GM23248 (cell line): ENCODE measurements around the gene SYT4. TPM values are rescaled to one million over a fixed set of nuclear protein-coding genes. Genes with fewer than 3 reads are reported as not detected.

Source experiments
- DNase-seq: peaks from one replicate; pipeline ENCODE4 v3.0.0-alpha.2; 2015
- H2AFZ ChIP-seq: fragments of 200-600 bp; sonication (generic); 2 replicates; pipeline ENCODE4 v1.6.1; 2016; ENCODE audit warnings: antibody characterized with exemption
- H3F3A ChIP-seq: fragments of 200-600 bp; sonication (generic); 2 replicates; pipeline ENCODE4 v1.6.1; 2016; ENCODE audit warnings: mild to moderate bottlenecking, antibody characterized with exemption, mixed run types; ENCODE audit not compliant: insufficient read depth
- H3K27ac ChIP-seq: fragments of 200-600 bp; sonication (generic); 2 replicates; pipeline ENCODE4 v1.5.1; 2016; ENCODE audit warnings: mild to moderate bottlenecking
- H3K27me3 ChIP-seq: fragments of 200-600 bp; sonication (generic); replicated peaks from 2 replicates; pipeline ENCODE4 v1.6.1; 2016; ENCODE audit warnings: mild to moderate bottlenecking; ENCODE audit not compliant: insufficient read depth
- H3K36me3 ChIP-seq: fragments of 200-600 bp; sonication (generic); 2 replicates; pipeline ENCODE4 v1.6.1; 2016; ENCODE audit warnings: low read depth, mild to moderate bottlenecking
- H3K4me1 ChIP-seq: fragments of 200-600 bp; sonication (generic); 2 replicates; pipeline ENCODE4 v1.6.1; 2016; ENCODE audit warnings: mild to moderate bottlenecking; ENCODE audit not compliant: insufficient read depth
- H3K4me2 ChIP-seq: fragments of 200-600 bp; sonication (generic); one replicate; pipeline ENCODE4 v1.6.1; 2016; ENCODE audit warnings: mild to moderate bottlenecking; ENCODE audit not compliant: unreplicated experiment
- H3K4me3 ChIP-seq: fragments of 200-600 bp; sonication (generic); 2 replicates; pipeline ENCODE4 v1.5.1; 2016; ENCODE audit warnings: mild to moderate bottlenecking
- H3K79me2 ChIP-seq: fragments of 200-600 bp; sonication (generic); 2 replicates; pipeline ENCODE4 v1.6.1; 2016; ENCODE audit warnings: mild to moderate bottlenecking; ENCODE audit not compliant: insufficient read depth
- H3K9ac ChIP-seq: fragments of 200-600 bp; sonication (generic); 2 replicates; pipeline ENCODE4 v1.6.1; 2016; ENCODE audit warnings: mild to moderate bottlenecking
- H3K9me2 ChIP-seq: fragments of 200-600 bp; sonication (generic); 2 replicates; pipeline ENCODE4 v1.6.1; 2016; ENCODE audit warnings: mixed run types, mild to moderate bottlenecking, moderate library complexity; ENCODE audit not compliant: insufficient read depth
- H3K9me3 ChIP-seq: fragments of 200-600 bp; sonication (generic); one replicate; pipeline ENCODE4 v1.6.1; 2017; ENCODE audit warnings: low read depth
- H4K20me1 ChIP-seq: fragments of 200-600 bp; sonication (generic); 2 replicates; pipeline ENCODE4 v1.6.0; 2016; ENCODE audit not compliant: insufficient read depth
- EZH2 ChIP-seq: fragments of 200-600 bp; sonication (generic); IDR thresholded peaks from 2 replicates; pipeline ENCODE4 v1.6.1; 2018; ENCODE audit warnings: antibody characterized with exemption, mild to moderate bottlenecking; ENCODE audit not compliant: insufficient read depth, poor library complexity, severe bottlenecking
- EZH2phosphoT487 ChIP-seq: fragments of 200-600 bp; sonication (generic); IDR thresholded peaks from 2 replicates; pipeline ENCODE4 v1.6.1; 2018; ENCODE audit warnings: antibody characterized with exemption, moderate library complexity, mild to moderate bottlenecking, low read depth; ENCODE audit not compliant: insufficient read depth
- WGBS, 2 experiments: methylation state at CpG; one replicate each; pipeline ENCODE4 v1.1.6; 2015 to 2017; ENCODE audit warnings: low lambda C conversion rate in 2 of 2, low coverage in 1 of 2; ENCODE audit errors: missing lambda C conversion rate in 2 of 2; 5-methylcytosine and 5-hydroxymethylcytosine counted together
- in situ Hi-C: fragments of 300-500 bp; cut with MboI; formaldehyde crosslinking; loops from 2 replicates; pipeline ENCODE4 v1.15.0; 2020
- polyA plus RNA-seq: library from polyadenylated mRNA; unstranded; fragments of >200 nt; fragmentation: Nextera tagmentation; extraction: Ambion mirVana; gene quantifications from 2 replicates; pipeline ENCODE4 v1.2.1, GENCODE V29; 2016
- total RNA-seq: library from RNA; depleted of rRNA; stranded (reverse); fragments of >200 nt; shearing (Covaris generic); gene quantifications from 2 replicates; pipeline ENCODE4 v1.2.3, GENCODE V29; 2014

The SYT4 gene
- total and polyA plus RNA-seq, 2 experiments from 2014 or later = 0.18 TPM; not detected in 1

GRCh38 chr18:43271593-43272432, 5.5 kb downstream of the SYT4 start:
- peak; percentile 61 for DNase-seq
- no peaks in the 10 kb centered on the region for H3K79me2 ChIP-seq
- in situ Hi-C loops = loop anchor here (25.0 kb wide), 1 partner anchor 1160 kb away; no protein-coding TSS in a partner anchor
- H2AFZ ChIP-seq = no peak overlapping the region
- TF ChIP-seq EZH2 (no peak), EZH2phosphoT487 (no peak)
- peaks cover 4% of the 10 kb centered on the region for H3K27me3 ChIP-seq
- H3K27ac ChIP-seq = no peak overlapping the region
- no peaks in the 10 kb centered on the region for H3K4me1 ChIP-seq
- H3F3A ChIP-seq = no peaks in the 10 kb centered on the region
- H3K4me3 ChIP-seq = no peak overlapping the region
- no peaks in the 10 kb centered on the region for H4K20me1 ChIP-seq
- H3K4me2 ChIP-seq = no peak overlapping the region
- H3K9me2 ChIP-seq = no peaks in the 10 kb centered on the region
- H3K9ac ChIP-seq = no peak overlapping the region
- WGBS, 2 experiments = 20 to 22% methylated on average over 6 of the region's 6 CpGs
- H3K9me3 ChIP-seq = no peaks in the 10 kb centered on the region
- no peaks in the 10 kb centered on the region for H3K36me3 ChIP-seq

- Histone ChIP-seq H3K79me2 (no peaks in the 10 kb centered on the region), H3K4me2 (no peak overlapping the region), H2AFZ (no peak overlapping the region), H3K4me3 (no peak overlapping the region), H3K9me3 (no peaks in the 10 kb centered on the region), H3K9ac (no peak overlapping the region), H3K36me3 (no peaks in the 10 kb centered on the region), H3K27me3 (peaks cover 4% of the 10 kb centered on the region), H3F3A (no peaks in the 10 kb centered on the region), H3K4me1 (no peaks in the 10 kb centered on the region), H3K9me2 (no peaks in the 10 kb centered on the region), H4K20me1 (no peaks in the 10 kb centered on the region), H3K27ac (no peak overlapping the region)
- TF ChIP-seq EZH2phosphoT487 (no peak), EZH2 (no peak)
- no peak for DNase-seq
- 0 to 17% methylated on average over 1 of the region's 1 CpG for WGBS, 2 experiments
- in situ Hi-C loops = loop anchor here (25.0 kb wide), 1 partner anchor 1156 kb away; no protein-coding TSS in a partner anchor
These were observed 9.5 kb downstream of the SYT4 start for GRCh38 chr18:43267818-43268217.

GRCh38 chr18:43265465-43265864, 11.8 kb downstream of the SYT4 start:
- no peak for DNase-seq
- Histone ChIP-seq H3K36me3 (no peaks in the 10 kb centered on the region), H3F3A (no peaks in the 10 kb centered on the region), H4K20me1 (no peaks in the 10 kb centered on the region), H2AFZ (no peak overlapping the region), H3K27me3 (peaks cover 4% of the 10 kb centered on the region; the same call in 1 of the 2 replicates), H3K4me1 (no peaks in the 10 kb centered on the region), H3K9me3 (no peaks in the 10 kb centered on the region), H3K9me2 (no peaks in the 10 kb centered on the region), H3K27ac (no peak overlapping the region), H3K9ac (no peak overlapping the region), H3K4me3 (no peak overlapping the region), H3K4me2 (no peak overlapping the region), H3K79me2 (no peaks in the 10 kb centered on the region)
- 19 to 33% methylated on average over 3 to 4 of the region's 4 CpGs for WGBS, 2 experiments
- TF ChIP-seq EZH2phosphoT487 (no peak), EZH2 (no peak)
- in situ Hi-C loops = loop anchor here (25.0 kb wide), 1 partner anchor 1153 kb away; no protein-coding TSS in a partner anchor

- Histone ChIP-seq H3K27me3 (no peaks in the 10 kb centered on the region), H4K20me1 (no peaks in the 10 kb centered on the region), H3K4me1 (no peaks in the 10 kb centered on the region), H3K36me3 (no peaks in the 10 kb centered on the region), H3K27ac (no peak overlapping the region), H3K4me2 (no peak overlapping the region), H3K9me2 (no peaks in the 10 kb centered on the region), H2AFZ (no peak overlapping the region), H3K4me3 (no peak overlapping the region), H3K9ac (no peak overlapping the region), H3F3A (no peaks in the 10 kb centered on the region), H3K79me2 (no peaks in the 10 kb centered on the region), H3K9me3 (no peaks in the 10 kb centered on the region)
- DNase-seq = no peak
- 55 to 64% methylated on average over 1 of the region's 1 CpG for WGBS, 2 experiments
- TF ChIP-seq EZH2phosphoT487 (no peak), EZH2 (no peak)
- in situ Hi-C loops = no loop called here
These were observed 28.6 kb downstream of the SYT4 start for GRCh38 chr18:43248610-43249249.
